ENCODE measurements around the gene CCIN.
"Not testable (repeated sequence)": the region's sequence is repeated elsewhere in the genome, so short reads cannot be mapped to it uniquely, and the experiment has no call there.

The CCIN gene

DNA sequence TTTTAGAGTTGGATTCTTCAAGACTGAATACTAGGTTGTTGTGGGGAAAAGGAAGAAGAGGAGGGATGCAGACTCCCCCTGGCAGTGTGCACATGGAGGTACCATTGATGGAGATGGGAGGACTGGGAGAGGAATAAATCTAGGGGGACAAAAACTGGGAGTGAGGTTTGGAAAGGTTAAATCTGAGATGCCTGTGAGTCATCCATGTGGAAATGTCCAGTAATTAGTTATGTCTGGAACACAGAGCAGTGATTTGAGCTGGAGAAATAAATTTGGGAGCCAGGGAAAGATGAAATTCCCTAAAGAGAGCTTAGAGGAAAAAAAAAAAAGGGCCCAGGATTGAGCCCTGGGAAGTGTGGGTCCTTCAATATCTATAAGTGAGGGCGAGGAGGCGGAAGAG, 8.0 kb upstream of the CCIN start:
- DNase-seq: no peak

DNA sequence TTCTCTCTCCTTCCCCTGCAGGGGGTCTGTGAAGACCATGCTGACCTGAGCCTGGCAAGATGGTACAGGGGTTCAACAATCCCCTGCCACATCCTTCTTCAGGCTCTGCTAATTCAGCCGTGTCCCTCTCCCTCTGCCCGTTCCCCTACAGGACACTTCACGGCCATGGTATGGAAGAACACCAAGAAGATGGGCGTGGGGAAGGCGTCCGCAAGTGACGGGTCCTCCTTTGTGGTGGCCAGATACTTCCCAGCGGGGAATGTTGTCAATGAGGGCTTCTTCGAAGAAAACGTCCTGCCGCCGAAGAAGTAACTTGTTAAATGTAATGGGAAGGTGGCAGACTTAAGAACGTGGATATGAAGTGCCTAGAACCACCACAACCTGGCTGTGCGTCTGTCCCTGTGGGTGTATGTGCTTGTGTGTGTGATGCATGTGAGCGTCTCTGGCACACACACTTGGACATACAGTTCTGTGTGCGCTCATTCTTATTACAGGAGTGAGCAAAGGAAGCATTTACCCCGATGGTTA, 6.9 kb upstream of the CCIN start:
- no peak for DNase-seq

DNA sequence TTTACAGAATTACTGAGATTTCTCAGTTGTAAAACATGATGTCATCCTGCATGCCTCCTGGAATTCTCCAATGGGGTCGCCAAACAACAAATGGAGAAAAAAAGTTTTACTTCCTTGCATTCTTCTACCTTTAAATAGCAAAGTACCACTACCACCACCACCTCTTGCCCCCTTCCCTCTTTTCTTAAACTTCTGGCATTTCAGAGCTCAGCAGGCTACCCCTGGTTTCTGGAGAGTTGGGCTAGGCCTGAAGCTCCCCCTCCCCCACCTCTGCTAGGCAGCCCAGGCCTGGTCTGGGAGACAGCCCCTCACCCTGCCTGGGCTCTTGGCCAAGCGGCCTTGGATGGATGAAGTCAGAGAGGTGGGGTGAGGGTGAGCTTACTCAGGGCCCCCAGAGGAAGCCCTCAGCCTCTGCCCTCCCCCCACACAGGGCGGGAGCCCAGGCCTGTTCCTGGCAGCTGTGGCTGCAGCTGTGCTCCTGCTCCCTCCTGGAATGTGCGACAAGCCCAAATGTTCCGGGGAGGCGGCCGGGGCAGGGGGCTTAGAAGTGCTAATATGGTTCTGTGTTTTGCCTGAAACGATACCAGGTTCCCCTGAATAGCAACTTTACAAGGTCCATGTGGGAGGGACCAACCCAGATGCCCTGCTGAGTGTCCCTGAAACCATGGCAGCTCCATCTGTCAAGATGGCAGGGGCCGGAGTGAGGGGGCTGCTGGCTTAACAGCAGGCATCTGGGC, 6.0 kb upstream of the CCIN start:
- DNase-seq: no peak

GRCh38 chr9:36163786-36164170, 5.4 kb upstream of the CCIN start:
- DNase-seq: no peak

- DNase-seq: no peak
These were observed 4.8 kb upstream of the CCIN start for GRCh38 chr9:36164372-36164771.

DNA sequence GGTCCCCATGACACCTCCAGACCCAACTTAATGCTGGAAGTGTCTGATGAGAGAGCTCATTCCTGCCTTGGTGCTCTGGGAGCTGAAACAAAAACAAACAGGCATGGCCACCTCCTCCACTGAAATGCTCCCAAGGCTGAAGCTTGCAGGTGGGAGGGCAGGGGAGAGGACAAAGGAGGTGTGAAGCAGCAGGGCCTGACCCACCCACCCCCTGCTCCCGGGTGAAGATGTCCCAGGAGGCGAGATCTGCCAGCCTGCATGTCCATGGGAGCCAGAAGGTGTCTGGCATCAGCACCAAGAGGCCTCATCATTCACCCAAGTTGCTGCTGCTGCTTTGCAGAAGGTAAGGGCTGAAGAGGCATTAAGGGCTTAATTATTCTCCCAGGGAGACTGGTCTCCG, 4.2 kb upstream of the CCIN start:
- no peak for DNase-seq

- DNase-seq: no peak
These were observed 3.4 kb upstream of the CCIN start for GRCh38 chr9:36165826-36166167.

DNA sequence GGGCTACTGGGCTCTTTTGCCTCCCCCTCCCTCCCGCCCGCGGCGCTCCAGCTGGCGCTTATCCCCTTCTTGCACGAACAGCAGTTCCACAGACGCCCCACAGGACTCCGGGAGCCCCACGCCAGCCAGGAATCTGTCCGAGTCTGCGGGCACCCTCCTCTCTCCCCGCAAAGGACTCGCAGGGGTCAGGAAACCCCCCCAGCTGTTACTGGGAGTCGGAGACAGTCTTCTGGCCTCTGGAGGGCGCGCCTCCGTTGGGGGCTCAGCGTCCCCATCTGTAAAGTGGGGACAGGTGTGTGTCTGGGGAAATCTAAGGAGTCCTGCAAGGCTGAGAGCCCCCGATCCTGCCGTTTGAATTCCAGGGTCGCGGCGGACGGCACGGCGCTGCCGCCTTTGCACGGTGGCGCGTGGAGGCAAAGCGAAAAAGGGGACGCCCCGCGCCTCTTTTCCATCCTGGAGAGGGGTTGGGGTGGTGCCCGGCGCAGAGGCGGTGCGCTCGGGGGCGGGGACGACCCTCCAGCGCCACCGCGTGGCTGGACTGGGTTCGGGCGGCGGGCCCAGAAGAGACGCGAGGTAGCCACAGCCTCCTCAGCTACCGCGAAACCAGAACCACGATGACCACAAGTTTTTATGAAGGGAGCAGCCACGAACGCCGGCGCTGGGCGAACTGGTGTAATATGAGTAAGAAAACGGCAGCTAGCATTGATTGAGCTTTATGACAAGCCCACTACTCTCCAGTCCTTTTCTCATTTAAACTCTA, 2.8 kb upstream of the CCIN start:
- peak; percentile 71 for DNase-seq

DNA sequence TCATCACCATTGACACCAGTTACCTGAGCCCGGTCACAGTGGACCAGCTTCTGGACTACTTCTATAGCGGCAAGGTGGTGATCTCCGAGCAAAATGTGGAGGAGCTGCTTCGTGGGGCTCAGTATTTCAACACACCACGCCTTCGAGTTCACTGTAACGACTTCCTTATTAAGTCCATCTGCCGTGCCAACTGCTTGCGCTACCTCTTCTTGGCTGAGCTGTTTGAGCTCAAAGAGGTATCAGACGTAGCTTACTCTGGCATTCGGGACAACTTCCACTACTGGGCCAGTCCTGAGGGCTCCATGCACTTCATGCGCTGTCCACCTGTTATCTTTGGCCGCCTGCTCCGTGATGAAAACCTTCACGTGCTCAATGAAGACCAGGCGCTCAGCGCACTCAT, 520 bp downstream of the CCIN start:
- DNase-seq: no peak

GRCh38 chr9:36170531-36170930, 1.3 kb downstream of the CCIN start:
- DNase-seq: no peak

DNA sequence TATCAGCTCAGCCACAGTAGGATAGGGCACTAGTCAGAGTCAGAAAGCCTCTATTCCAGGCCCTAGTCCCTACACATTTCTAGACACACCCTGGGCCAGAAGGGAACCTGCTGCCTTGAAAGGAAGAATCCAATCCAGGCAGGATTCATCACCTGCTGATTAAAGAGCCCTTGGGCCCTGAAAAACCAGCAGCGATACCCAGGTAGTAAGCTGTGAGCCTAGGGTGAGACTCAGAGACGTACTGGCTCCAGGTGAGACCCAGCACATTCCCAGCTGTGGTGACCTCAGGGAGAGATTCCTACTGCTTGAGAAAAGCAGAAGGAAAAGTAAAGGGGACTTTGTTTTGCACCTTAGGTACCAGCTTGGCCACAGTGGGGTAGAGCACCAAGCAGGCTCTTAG, 4.7 kb downstream of the CCIN start:
- no peak for DNase-seq

DNA sequence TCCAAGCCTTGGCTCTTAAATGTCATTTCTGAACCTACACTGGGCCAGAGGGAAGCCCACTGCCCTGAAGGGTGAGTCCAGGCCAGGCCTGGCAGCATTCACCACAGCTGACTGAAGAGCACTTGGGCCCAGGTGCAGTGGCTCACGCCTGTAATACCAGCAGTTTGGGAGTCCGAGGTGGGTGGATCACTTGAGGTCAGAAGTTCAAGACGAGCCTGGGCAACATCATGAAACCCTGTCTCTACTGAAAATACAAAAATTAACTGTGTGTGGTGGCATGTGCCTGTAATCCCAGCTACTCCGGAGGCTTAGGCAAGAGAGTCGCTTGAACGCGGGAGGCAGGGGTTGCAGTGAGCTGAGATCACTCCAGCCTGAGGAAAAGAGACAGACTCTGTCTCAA, 5.1 kb downstream of the CCIN start:
- no peak for DNase-seq

DNA sequence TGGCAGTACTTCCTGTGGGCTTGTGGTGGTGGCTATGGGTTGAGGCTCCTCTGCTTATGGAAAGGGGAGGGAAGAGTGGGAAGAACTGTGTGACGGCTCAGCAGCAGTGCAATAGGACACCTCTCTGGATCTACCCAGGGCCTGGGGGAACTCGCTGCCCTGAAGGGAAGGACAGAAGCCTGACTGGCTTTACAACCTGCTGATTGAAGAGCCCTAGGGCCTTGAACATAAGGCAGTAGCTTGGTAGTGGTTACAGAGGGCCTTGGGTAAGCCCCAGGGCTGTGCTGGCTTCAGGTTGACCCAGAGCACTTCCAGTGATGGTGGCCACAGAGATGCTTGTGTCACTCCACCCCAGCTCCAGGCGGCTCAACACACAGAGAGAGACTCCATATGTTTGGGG, 5.5 kb downstream of the CCIN start:
- no peak for DNase-seq

DNA sequence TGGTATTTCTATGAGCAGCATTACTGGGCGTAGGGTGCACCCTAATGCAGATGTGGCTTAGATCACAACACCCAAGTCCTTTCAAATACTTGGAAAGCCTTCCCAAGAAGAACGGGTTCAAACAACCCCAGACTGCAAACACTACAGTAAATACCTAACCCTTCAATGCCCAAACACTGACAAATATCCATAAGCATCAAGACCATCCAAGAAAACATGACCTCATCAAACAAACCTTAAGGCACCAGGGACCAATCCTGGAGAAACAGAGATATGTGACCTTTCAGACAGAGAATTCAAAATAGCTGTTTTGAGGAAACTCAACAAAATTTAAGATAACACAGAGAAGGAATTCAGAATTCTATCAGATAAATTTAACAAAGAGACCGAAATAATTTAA, 6.0 kb downstream of the CCIN start:
- DNase-seq: not testable (repeated sequence)

- DNase-seq: not testable (repeated sequence)
These were observed 7.3 kb downstream of the CCIN start for GRCh38 chr9:36176496-36176895.

- no peak for DNase-seq
These were observed 8.4 kb downstream of the CCIN start for GRCh38 chr9:36177571-36177970.

DNA sequence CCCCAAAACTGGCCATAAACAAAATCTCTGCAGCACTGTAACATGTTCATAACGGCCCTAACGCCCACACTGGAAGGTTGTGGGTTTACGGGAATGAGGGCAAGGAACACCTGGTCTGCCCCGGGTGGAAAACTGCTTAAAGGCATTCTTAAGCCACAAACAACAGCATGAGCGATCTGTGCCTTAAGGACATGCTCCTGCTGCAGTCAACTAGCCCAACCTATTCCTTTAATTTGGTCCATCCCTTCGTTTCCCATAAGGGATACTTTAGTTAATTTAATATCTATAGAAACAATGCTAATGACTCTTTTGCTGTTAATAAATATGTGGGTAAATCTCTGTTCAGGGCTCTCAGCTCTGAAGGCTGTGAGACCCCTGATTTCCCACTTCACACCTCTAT, 11.1 kb downstream of the CCIN start:
- not testable (repeated sequence) for DNase-seq

- DNase-seq: no peak
These were observed 18.2 kb downstream of the CCIN start for GRCh38 chr9:36187414-36187813.

- DNase-seq: no peak
These were observed 19.0 kb downstream of the CCIN start for GRCh38 chr9:36188212-36188611.

DNA sequence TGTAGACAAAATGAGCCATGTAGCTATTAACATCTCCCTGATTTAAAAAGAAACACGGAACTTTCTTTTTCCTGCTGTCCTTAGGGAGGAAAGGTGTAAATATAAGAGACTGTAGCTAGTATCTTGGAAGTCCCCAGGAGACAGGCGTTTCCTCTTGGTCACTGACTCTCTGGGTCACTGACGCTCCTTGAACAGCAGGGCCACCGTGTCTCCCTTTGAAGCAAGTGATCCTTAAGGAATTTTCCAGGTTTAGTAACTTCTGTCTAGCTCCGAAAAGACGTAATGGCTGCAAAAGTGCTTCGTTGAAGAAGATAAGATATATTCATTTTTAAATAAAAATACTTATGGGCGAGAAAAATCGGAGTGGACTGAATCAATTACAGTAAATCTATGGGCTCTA, 20.8 kb downstream of the CCIN start:
- no peak for DNase-seq

- DNase-seq: peak; percentile 97
These were observed 21.5 kb downstream of the CCIN start, which contains the start of gene CLTA for GRCh38 chr9:36190388-36191289. Gene CLTA, plus strand, starts transcription at chr9:36190921. Its CDS starts 136 bp downstream, at chr9:36191057.

GRCh38 chr9:36191290-36191645, 22.1 kb downstream of the CCIN start:
- DNase-seq: no peak

- DNase-seq: no peak
These were observed 22.5 kb downstream of the CCIN start for GRCh38 chr9:36191686-36192085.
